GM21526 (cell line): ENCODE results near the gene ATXN7L1.

ENCODE experiments used
- ATAC-seq: cut with Tn5 transposase; IDR thresholded peaks from one replicate; pipeline ENCODE4 v1.9.1; 2021; ENCODE audit warnings: moderate library complexity; ENCODE audit not compliant: unreplicated experiment, low FRiP score

Gene ATXN7L1

DNA sequence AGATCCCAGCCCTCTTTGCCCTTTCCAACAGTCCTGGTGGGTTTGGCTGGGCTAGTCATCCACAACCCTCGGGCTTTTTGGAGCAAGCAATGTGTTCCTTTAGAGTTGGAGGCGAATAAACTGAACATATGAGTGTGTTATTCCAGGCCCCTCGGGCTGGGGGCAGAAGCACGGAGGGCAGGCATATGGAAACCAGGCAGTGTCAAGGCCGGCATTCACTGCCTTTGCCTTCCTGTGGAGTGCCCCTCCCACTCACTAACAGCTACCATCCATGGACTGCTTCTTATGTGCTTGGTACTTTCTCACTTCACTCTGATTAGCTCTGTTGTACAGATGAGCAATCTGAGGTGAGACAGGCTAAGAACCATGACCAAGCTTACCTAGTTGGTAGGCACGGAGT is 241.2 kb downstream of the ATXN7L1 start:
- ATAC-seq = no peak

DNA sequence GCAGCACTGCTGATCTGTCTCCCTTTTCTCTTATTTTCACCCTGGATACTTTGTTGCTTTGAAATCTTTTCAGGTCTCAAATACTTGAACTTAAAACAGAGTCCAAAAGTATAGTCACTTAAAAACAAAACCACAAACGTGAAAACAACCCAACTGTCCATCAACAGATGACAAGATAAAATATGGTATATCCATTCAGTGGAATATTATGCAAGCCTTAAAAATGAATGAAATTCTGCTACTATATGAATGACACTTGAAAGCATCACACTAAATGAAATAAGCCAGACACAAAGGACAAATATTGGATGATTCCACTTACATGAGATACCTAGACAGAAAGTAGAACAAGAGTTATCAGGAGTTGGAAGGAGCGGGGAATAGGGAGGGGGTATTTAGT is 250.4 kb downstream of the ATXN7L1 start:
- ATAC-seq = no peak

DNA sequence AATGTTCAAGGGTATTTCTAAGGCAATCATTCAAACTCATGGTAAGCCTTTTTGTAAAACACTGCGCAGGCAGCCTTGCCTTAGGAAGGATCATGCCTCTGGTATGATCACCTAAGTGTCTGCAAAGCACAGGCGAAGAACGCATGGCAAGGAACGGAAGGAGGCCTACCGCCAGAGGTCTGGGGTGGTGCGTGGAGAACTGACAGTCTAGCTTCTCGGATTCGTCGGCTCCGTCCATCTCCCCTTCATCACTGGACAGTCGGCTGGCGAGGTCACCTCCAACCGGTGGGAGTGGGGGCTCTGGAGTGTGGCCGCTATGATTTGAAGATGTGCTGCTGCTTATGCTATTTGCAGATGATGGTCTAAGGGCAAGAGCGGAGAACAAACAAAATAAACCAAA is 252.5 kb downstream of the ATXN7L1 start:
- ATAC-seq = no peak

DNA sequence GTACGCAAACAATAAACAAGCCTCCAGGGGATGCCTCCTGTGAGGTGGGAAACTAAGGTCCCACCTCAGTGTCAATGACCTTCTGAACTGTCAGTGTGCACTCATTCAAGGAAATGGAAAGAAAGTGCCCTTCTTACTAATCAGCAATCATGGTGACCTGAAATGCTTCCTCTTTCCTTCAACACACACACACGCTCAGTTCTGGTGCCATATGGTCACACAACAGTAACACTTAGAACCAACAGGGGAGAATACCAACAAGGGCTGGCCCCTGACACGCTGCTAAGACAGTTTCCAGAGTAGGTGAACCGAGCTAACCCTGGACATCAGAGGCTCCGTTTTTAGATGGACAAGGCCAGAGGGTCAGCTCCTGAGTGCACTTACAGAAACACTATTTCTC is 253.0 kb downstream of the ATXN7L1 start:
- no peak for ATAC-seq

DNA sequence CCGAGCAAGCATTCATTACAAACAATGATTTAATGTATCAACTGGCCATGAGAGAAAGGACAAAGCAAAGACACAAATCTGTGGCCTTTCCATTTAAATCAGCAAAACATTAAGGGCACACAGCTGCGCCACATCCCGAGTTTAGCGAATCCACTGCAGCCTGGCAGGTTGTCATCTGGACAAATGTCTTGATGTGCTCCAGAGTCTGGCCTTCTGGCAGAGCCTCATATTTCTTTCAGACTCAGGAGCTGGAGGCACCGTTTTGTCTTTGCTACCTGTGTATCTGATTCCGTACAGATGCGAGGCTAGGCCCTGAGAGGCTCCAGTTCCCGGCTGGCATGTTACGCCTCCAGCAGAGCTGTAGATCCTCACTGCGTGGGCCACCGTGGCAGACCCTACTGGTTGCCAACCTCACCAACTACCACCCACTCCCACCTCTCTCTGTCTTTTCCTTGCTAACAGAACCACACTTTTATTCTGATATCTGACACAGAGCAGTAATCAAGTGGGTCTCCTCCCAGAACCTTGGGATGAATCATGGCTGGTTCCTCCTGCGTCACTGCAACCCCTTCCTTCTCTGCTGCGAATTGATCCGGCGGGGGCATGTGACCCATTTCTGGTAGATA is 254.2 kb downstream of the ATXN7L1 start:
- ATAC-seq = no peak

DNA sequence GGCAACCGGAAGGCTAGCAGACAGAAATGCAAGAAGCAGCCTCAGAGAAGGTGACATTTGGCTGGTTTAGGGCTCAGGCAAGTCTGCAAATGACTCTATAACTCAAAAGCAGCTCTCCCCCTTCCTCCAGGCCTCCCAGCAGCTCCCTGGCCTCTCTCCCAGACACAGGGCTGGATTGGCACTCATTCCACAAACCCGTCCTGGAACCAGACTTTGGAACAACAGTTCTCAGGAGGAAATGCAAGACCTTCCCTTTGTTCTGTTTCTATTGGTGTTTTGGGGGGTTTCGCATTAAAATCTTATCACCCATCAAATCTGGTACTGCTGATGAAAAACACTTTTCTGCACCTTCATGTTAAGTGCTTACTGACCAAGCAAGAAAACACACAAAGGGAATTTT is 254.8 kb downstream of the ATXN7L1 start:
- no peak for ATAC-seq

DNA sequence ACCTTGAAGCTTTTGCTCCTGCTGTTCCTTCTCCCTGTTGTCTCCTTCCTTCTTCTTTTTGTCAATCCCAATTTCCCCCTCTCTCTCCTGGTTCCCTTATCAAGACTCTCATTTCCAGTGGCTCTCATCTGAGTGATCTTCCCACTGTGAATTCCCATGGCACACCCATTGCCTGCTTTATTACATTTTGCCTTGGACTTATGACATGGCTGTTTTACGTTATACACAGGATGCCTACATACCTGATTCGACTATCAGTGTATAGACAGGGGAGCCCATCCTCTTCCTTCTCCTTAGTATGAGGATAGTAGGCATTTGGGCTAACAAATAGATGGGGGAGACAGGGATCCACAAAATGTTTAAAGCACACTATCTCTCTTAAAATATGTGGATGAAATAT is 255.2 kb downstream of the ATXN7L1 start:
- no peak for ATAC-seq

DNA sequence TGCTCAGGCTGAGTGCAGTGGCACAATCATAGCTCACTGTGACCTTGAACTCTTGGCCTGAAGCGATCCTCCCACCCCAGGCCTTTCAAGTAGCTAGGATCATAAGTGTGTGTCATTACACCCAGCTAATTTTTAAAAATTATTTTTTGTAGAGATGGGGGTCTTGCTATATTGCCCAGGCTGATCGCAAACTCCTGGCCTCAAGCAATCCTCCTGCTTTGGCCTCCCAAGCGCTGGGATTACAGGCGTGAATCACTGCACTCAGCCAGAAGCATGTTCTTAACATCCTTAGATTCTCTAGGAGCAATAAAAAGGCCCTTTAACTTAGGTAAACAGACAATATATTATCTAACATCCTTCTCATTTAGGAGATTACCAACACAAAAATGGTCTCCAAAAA is 256.8 kb downstream of the ATXN7L1 start:
- ATAC-seq = no peak

DNA sequence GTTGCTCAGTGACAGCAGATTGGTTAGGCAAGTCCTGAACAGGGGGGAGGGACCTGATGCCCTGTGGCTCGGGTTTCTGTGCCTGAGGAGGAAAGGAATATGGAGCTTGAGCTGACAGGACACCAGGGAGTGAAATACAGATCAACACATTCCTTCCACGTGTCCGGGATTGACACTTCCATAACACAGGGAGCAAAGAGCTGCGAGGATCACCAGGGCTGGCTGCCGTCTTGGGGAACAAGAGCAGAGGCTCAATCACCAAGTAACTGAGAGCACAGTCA is 258.4 kb downstream of the ATXN7L1 start:
- ATAC-seq = no peak

DNA sequence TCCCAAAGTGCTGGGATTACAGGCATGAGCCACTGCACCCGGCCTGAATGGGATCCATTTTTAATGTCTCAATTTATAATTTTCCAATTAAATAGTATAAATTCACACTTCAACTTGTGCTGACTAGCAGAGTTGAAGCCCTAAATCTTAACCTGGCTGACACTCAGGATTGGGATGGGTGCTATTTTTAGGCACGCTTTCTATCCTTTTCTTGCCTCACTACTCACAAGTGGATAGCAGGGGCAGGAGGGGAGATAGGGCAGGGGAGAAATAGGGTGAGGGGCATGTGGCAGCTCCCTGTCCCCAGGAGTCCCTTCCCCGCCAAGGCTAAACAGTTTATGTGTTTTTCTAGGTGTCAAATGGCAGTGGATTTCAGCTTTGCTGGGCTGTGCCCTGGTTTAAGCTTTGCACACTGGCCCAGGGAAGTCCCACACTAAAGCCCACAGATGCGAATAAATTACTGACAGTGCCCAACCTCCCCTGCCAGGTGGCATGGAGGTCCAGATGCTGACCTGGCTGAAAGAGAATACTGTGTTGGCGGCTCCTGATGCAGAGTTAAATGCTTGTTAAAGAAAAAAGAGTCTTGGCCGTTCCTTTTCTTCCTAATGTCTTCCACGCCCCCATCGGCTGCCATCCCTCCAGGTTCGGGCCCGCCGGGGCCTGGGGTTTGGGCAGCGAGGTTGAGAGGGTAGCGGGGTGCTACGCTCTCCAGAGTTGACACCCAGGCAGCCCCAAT is 259.0 kb downstream of the ATXN7L1 start:
- no peak for ATAC-seq

DNA sequence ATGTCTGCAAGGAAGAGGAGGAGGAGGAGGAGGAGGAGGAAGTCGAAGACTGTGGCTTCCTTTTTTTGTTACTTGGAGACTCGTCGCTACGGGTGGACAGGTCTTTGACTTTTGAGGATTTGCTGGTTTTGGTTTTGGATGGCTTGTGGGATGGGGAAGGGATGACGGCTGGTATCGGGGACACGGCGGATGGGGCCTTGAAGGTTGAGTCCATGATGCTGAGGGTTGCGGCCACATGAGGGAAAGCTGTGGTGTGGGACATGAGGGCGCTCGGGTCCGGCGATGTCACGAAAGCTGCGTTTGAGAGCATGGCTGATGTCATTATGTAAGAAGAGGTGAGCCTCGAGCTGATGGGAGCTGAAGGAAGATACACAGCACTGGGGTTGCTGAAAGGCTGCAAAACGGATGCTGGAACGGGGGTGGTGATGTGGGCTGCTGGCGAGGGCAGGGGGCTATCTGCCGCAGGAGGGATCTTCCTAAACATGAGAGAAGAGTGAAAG is 262.0 kb downstream of the ATXN7L1 start:
- ATAC-seq = no peak

DNA sequence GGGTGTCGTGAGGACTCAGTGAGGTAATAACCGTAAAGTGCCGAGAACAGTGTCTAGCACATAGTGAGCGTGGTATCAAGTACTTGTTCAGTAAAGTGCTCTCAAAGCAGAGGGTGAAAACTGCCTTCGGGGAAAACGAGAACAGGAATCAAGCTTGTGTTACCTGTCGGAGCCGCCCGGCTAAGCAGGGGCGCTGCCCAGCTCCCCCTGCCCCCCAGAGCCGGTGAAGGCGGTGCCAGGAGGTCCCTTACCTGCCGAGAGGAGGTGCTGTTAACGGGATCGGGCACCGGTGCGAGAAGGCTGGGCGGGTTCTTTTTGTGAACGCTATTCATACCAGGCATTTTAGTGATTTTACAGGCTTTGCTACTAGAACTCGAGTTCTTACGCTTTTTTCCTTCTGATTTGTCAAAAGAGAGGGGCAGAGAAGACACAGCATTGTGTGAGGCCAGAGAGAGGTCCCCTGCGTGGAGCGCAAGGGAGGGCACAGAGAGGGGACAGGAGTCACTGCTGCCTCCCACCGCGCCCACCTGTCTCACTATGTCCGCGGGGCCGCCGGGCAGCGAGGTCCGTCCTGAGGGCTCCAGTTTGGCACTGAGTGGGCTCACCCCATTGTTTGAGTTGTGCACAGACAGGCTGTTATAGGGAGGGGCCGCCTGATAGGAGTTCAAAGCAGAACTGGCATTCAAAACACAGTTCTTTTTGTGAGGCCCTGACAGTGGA is 262.6 kb downstream of the ATXN7L1 start:
- no peak for ATAC-seq

DNA sequence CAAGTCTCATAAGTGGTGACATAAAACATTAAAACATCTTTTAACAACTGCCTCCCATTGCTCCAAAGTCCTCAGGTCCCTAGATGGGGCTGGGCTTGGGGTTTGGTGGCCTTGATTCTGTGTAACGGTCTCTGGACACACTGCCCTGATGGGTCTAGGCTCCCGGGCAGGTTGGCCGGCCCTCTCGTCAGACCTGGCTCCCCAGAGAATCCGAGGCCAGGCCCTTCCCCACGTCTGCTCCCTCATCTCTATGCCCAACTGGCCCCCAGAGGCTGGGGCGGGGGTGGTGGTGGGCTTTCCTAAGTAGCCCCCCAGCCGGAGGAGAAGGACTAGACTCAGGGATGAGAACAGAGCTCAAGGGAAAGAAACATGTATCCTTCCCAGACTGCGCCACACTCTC is 263.6 kb downstream of the ATXN7L1 start:
- no peak for ATAC-seq

DNA sequence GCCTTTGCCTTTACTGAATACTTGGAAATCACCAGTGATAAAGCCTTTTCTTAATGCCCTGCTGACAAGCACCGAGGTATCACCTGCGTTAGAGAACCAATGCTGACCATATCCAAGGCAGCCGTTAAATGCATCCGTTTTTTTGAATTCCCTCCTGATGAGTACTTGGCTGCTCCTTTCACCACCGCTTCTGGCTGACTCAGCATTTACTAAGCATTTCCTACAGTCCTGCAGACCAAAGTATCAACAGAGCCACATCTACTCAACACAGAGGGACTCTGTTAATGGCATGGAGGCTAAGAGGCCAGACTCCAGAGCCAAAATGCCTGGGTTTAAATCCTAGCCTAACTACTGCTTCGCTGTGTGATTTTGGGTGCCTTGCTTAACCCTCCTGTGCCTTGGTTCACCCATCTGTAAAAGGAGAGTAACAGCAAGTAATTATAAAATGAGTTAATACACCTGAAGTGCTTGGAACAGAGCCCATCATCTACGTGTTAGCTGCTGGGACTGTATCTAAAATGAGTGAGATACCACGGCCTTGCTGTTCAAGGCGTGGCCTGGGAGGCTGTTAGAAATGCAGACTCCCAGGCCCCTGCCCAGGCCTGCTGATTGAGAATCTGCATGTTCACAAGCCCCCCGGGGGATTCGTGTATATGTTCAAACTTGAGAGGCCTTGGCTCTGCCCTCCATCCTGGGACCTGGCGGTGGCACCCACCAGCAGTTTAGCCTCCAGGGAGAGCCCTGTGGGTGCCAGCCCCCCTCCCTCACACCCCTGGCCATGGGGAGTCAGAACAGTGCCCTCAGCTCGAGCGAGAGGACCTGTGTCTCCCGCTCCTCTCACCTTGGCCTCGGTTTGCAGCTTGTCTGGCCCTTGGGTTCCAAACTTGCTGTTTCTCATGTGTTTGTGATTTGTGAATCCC is 264.3 kb downstream of the ATXN7L1 start:
- no peak for ATAC-seq

DNA sequence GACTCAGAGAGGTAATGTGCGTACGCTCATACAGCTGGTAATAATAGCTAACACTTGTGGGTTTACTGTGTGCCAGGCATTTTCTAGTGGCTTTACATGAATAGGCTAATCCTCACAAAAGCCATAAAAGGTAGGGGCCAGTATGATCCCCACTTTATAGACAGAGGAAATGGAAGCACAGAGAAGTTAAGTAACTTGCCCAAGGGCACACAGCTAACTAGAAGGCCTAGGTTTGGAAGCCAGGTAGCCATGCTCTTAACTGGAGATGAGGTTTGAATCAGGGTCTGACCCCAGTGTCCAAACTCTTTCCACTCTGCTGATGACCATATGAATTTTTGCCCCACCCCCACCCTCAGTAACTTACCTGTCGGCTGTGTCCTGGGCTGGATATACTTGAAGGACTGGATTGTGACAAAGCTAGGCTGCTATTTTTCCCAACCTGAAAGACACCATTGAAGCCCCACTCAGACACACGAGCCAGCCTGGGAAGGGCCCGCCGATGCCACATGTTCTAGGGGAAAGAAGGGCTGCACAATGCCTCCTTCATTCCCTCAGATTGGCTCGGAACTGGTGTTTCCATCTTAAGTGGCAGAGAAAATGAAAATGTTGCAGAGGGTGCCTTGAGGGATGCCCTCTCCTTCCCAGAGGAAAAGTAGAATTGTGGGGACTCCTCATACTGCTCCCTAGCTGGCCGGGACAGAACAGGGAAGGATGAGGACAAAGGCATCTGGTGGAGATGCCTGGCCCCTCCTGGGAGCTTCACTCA is 266.1 kb downstream of the ATXN7L1 start:
- ATAC-seq = no peak

DNA sequence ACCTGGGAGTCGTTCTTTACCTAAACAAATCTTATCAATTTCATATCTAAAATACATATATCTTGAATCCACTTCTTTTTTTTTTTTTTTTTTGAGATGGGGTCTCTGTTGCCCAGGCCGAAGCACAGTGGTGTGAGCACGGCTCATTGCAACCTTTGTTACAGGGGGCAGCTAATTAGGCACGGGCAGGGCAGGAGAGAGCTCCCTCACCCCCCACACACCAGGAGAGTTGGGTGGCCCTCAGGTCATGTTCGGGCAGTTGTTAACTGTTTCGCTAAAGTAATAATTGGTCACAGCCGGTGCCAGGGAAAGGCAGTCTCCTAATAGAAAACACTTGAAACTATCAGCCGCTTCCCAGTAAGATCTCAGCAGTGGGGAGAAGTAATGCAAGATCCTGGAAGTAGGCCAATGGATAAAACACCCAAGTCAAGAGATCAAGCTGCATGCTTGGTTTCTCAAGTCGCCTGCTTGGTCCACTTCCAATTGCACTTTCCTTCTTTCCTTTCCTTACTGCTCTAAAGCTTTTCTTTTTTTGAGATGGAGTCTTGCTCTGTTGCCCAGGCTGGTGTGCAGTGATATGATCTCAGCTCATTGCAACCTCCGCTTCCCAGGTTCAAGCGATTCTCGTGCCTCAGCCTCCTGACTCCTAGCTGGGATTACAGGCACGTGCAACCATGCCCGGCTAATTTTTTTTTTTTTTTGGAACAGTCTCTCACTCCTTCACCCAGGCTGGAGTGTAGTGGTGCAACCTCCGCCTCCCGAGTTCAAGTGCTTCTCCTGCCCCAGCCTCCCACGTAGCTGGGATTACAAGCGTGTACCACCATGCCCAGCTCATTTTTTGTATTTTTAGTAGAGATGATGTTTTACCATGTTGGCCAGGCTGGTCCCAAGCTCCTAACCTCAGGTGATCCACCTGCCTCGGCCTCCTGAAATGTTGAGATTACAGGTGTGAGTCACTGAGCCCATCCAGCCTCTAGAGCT is 273.8 kb downstream of the ATXN7L1 start:
- ATAC-seq = no peak

DNA sequence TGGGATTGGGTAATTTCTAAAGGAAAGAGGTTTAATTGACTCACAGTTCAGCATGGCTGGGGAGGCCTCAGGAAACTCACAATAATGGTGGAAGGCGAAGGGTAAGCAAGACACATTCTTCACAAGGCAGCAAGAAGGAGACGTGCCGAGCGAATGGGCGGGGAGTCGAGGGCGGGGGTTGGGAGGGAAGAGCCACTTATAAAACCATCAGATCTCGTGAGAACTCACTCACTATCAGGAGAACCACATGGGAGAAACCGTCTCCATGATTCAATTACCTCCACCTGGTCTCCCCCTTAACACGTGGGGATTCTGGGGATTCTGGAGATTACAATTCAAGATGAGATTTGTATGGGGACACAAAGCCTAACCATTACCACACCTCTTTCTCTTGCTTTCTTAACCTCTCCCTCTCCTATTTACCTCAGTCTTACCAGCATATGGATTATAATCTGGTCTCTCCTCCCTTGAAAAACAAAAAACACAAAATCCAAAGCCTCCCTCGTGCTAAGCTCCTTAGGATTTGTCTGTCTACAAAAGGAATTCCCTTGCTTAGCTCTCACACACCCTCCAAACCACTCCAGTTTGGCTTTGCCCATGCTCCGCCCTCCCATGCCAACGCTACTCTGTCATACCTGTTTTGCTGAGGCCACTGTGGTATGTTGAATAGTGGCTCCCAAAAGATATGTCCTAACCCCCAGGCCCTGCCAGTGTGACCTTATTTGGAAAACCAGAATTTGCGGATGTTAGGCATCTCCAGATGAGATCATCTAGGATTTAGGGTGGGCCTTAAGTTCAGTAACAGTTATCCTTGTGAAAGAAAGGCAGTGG is 275.5 kb downstream of the ATXN7L1 start:
- ATAC-seq = no peak

DNA sequence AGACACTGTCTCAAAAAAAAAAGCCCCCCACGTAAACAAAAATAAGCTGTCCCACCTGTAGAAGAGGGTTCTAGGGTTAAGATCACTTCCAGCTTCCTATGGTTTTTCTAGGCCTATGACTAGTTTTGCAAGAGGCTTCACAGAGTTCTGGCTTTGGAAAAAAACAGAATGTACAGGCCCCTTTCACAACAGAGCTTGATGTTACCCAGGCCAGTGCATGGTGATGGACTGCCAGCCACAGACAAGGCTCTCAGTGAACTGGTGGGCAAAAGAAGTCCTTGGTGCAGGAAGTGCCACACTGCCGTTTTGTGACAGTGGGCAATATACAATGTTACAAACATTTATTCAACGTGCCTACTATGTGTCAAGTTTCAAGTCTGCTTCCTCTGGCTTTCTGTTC is 276.8 kb downstream of the ATXN7L1 start:
- no peak for ATAC-seq
